Measurements from ENCODE around the gene DDOST. TPM values are rescaled to one million over a fixed set of nuclear protein-coding genes. Genes with fewer than 3 reads are reported as not detected.

DDOST gene
- total RNA-seq, 4 donors from 2014 or later = 72.4 to 146 (median 113) TPM

DNA sequence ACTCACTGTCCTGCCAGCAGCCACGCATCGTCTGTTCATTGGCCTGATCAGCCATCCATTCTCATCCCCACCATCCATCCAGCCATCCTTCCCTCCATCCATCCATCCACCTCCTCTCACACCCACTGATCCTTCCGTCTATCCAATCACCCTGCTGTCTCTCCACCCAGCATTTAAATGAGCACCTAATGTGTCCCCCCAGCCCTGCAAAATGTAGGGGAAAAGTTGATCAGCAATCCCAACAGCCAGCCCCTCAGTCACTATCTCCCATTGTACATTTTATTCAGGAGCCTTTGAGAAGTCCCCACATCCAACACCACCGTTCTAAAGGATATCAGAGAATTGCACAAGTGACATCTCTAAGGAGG, 11.1 kb upstream of the DDOST start:
- DNase-seq (ENCODE audit: low spot score in 2 of 2) = no peak
- H3K4me3 ChIP-seq (ENCODE audit: low read depth, poor library complexity, severe bottlenecking) = no peak overlapping the region
- TF ChIP-seq, protein P1, sequence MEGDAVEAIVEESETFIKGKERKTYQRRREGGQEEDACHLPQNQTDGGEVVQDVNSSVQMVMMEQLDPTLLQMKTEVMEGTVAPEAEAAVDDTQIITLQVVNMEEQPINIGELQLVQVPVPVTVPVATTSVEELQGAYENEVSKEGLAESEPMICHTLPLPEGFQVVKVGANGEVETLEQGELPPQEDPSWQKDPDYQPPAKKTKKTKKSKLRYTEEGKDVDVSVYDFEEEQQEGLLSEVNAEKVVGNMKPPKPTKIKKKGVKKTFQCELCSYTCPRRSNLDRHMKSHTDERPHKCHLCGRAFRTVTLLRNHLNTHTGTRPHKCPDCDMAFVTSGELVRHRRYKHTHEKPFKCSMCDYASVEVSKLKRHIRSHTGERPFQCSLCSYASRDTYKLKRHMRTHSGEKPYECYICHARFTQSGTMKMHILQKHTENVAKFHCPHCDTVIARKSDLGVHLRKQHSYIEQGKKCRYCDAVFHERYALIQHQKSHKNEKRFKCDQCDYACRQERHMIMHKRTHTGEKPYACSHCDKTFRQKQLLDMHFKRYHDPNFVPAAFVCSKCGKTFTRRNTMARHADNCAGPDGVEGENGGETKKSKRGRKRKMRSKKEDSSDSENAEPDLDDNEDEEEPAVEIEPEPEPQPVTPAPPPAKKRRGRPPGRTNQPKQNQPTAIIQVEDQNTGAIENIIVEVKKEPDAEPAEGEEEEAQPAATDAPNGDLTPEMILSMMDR (IDR thresholded peaks at IDR 0.05) = no peak
- no peak for TF ChIP-seq POLR2A (IDR thresholded peaks at IDR 0.05)
- 85 to 89% methylated on average over 4 of the region's 4 CpGs for WGBS, 2 donors
- intact Hi-C loops (cut with DNase I; ENCODE audit: low total_unique reads) = no loop called here

DNA sequence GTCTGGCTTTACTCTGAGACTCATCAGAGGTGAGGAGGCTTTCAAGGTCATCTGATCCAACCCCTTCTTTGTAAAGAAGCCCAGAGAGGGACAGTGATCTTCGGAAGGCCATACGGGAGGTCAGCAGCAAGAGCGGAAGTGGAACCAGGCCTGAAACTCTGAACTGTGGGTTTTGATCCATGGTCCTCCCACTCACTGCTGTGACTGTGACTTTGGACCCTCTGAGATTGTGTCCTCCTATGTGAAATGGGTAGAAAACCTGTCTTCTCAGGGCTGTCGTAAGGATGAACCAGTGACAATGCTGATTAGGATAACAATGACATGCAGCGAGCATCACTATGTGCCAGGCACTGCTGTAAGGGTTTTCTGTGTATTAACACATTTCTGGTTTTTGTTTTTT, 9.8 kb upstream of the DDOST start:
- WGBS, 2 donors = 91 to 93% methylated on average over 5 of the region's 5 CpGs
- DNase-seq (ENCODE audit: low spot score in 2 of 2) = no peak
- intact Hi-C loops (cut with DNase I; ENCODE audit: low total_unique reads) = no loop called here
- TF ChIP-seq, protein P1 (IDR thresholded peaks at IDR 0.05) = no peak
- TF ChIP-seq POLR2A (IDR thresholded peaks at IDR 0.05) = no peak
- H3K4me3 ChIP-seq (ENCODE audit: low read depth, poor library complexity, severe bottlenecking) = no peak overlapping the region

DNA sequence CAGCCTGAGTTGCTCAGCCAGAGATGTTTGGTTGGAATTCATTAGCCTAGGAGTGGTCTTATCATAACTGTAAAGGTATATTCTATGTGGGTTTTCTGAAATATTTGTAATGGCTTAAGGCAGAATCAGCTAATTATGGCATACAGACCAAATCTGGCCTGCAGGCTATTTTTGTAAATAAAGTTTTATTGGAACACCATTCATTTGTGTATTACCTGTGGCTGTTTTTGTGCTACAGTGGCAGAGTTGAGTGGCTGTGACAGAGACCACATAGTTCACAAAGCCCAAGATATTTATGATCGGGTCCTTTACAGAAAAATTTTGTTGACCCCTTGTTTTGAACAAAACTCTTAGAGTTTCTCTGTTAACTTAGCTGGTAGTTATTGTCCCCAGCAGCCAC, 7.4 kb upstream of the DDOST start:
- TF ChIP-seq POLR2A (IDR thresholded peaks at IDR 0.05) = no peak
- TF ChIP-seq, protein P1 (IDR thresholded peaks at IDR 0.05) = no peak
- 97 to 100% methylated on average over 1 of the region's 1 CpG for WGBS, 2 donors
- DNase-seq (ENCODE audit: low spot score in 2 of 2) = no peak
- H3K4me3 ChIP-seq (ENCODE audit: low read depth, poor library complexity, severe bottlenecking) = no peak overlapping the region
- intact Hi-C loops (cut with DNase I; ENCODE audit: low total_unique reads) = no loop called here

DNA sequence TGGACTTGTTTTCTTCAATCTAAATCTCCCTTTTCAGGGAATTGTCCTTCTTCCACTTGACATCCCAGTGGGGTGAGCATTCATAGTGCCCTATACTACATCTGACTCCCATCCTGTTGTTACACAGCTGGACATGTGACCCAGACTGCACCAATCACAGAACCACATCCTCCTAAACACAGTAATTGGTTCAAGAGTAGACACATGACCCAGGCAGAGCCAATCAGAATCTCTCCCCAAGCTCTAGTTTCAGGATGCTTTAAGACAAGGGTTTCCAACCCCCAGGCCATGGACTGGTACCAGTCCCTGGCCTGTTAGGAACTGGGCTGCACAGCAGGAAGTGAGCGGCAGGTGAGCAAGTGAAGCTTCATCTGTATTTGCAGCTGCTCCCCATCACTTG, 5.6 kb upstream of the DDOST start:
- H3K4me3 ChIP-seq (ENCODE audit: low read depth, poor library complexity, severe bottlenecking) = no peak overlapping the region
- no peak for DNase-seq (ENCODE audit: low spot score in 2 of 2)
- no peak for TF ChIP-seq POLR2A (IDR thresholded peaks at IDR 0.05)
- TF ChIP-seq, protein P1 (IDR thresholded peaks at IDR 0.05) = no peak
- intact Hi-C loops (cut with DNase I; ENCODE audit: low total_unique reads) = no loop called here
- 100% methylated on average over 1 of the region's 1 CpG for WGBS, 2 donors

DNA sequence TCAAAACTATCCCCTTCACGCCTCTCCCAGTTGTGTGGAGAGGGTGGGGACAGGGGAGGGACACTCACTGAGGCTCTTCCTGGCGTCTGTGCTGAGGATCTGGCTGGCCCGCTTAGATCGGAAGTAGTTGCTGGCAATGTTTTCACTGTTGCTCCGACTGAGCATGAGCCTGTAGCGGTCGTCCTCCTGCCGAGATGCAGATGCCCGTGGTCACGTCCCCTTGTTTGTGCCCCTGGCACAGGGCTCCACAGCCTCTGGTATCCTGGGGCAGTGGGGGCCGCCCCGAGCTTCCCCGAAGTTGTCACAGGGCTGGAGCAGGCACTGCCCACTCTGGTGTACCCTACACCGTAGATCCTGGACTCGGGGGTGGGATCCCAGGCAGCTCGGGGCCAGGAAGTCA, 5.0 kb upstream of the DDOST start:
- H3K4me3 ChIP-seq (ENCODE audit: low read depth, poor library complexity, severe bottlenecking) = no peak overlapping the region
- TF ChIP-seq, protein P1 (IDR thresholded peaks at IDR 0.05) = no peak
- no peak for TF ChIP-seq POLR2A (IDR thresholded peaks at IDR 0.05)
- intact Hi-C loops (cut with DNase I; ENCODE audit: low total_unique reads) = no loop called here
- 72 to 76% methylated on average over 11 to 14 of the region's 16 CpGs for WGBS, 2 donors
- no peak for DNase-seq (ENCODE audit: low spot score in 2 of 2)

DNA sequence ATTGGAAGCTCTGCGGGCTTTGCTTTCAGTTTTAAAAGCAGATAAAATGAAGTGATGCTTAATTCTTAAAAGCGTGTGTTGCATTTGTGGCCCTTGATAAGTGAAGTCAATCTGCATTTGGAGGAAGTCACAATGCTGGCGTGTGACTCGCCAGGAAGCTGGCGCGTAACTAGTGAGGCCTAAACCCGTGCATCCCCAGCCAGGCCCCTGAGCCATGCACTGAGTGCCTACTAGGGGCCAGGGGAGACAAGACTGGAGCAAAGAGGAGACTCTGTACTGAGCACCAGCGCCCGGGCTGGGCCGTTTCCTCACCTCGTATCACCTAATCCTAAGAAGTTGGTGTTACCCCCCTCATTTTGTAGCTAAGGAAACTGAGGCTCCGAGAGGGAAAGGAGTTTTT, 4.6 kb upstream of the DDOST start:
- no peak overlapping the region for H3K4me3 ChIP-seq (ENCODE audit: low read depth, poor library complexity, severe bottlenecking)
- no peak for DNase-seq (ENCODE audit: low spot score in 2 of 2)
- intact Hi-C loops (cut with DNase I; ENCODE audit: low total_unique reads) = no loop called here
- WGBS, 2 donors = 56 to 63% methylated on average over 12 of the region's 12 CpGs
- TF ChIP-seq POLR2A (IDR thresholded peaks at IDR 0.05) = no peak
- TF ChIP-seq, protein P1 (IDR thresholded peaks at IDR 0.05) = no peak
